Endometrial microvascular endothelial cells (primary cell): ENCODE results near the gene CREG2. TPM values are rescaled to one million over a fixed set of nuclear protein-coding genes. Genes with fewer than 3 reads are reported as not detected.

Experiments
- in situ Hi-C: cut with HindIII; loops from 2 replicates; pipeline ENCODE4 v1.10.0; 2017; ENCODE audit warnings: low sequenced_read_pairs, low pct_unique_long_range_greater_than_20kb; ENCODE audit errors: inconsistent ontology term
- total RNA-seq: library from RNA; depleted of rRNA; stranded (reverse); fragments of >200 nt; gene quantifications from one replicate; pipeline ENCODE4 v1.2.3, GENCODE V29; 2015; ENCODE audit errors: inconsistent ontology term

CREG2 gene
- total RNA-seq, 1 donor from 2014 or later, result 0.56 TPM

- in situ Hi-C loops, result no loop called here
These were observed 23.4 kb upstream of the CREG2 start for GRCh38 chr2:101410746-101411145.

DNA sequence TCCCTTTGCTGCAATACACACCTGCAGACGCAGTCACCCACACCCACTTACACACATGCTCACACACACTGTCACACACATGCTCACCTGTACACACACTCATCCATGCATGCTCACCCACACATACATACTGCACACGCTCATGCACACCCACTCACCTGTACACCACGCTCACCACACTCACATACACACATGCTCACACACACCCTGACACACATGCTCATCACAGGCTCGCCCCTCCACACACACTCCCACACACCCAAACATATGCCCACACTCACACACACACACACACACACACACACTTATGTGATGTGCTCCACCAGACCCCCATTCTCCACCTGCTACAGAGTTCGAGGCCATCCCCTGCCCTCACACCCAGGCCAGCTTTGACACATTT, 22.8 kb upstream of the CREG2 start:
- in situ Hi-C loops, result no loop called here

- in situ Hi-C loops, result no loop called here
These were observed 22.4 kb upstream of the CREG2 start for GRCh38 chr2:101409699-101410098.

DNA sequence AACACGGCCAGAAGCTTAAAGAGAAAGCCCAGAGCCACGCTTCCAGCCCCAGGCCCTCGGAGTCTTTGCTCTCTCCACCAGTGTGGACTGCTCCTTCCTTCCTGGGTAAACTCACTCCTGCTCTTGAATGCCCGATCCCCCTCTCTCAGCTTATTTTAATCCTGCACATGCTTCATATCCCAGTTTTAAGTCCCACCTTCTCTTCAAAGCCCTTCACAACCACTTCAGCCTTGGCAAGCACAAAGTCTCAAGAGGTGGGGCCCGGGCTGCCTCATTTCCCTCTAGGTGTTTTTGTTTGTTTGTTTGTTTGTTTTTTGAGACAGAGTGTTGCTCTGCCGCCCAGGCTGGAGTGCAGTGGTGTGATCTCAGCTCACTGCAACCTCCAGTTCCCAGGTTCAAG, 21.6 kb upstream of the CREG2 start:
- in situ Hi-C loops, result no loop called here

- in situ Hi-C loops, result no loop called here
These were observed 18.1 kb upstream of the CREG2 start for GRCh38 chr2:101405351-101405899.

DNA sequence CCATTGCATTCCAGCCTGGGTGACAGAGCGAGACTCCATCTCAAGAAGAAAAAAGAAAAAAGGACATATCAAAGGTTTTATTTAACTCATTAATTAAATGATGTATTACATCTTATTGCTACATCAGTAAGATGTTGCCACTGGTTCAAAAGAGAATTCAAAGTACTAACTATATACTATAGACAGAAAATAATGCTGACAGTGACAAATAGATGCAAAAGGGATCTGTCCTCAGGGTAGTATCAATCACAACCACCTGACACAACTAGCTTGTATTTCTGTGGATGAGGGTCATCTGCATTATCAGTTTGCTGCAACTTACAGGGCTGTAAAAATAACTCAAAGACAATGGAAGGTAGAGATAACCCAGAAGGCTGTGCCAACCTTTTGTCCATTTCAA, 16.4 kb upstream of the CREG2 start:
- in situ Hi-C loops, result no loop called here

GRCh38 chr2:101402630-101403029, 15.3 kb upstream of the CREG2 start:
- in situ Hi-C loops, result no loop called here

DNA sequence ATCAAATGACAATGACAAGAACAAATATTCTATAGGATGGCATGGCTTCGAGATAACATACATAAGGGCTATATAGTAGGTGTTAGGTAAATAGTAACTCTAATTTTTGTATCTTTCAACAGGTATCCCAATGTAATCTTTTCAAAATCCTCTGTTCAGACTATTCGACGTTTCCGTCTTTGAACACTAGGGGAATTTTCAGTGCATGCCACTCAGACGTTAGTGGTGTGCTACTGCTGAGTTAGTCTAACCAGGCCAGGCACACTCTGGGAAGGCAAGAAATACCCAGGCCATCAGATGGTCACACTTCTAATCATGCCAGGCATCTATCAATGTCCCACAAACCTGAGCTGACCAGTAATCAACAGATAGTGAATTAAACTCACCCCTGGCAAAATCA, 14.6 kb upstream of the CREG2 start:
- in situ Hi-C loops, result no loop called here

DNA sequence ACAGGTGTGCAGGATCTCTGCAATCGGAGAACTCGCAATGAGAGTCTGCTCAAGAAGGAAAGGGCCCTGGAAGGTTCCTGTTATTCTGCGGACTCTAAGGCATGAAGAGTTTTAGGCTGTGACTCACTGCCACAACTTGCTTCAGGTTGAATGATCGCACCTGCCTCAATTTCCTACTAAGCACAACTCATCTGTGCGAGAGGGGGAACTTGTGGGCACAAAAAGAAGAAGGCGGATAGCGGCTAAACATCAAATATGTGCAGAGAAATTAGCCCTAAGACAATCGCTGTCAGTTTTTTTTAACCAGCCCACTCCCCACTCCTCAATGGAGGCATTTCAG, 14.0 kb upstream of the CREG2 start:
- in situ Hi-C loops, result no loop called here

- in situ Hi-C loops, result no loop called here
These were observed 13.4 kb upstream of the CREG2 start for GRCh38 chr2:101400506-101401325.

GRCh38 chr2:101400048-101400447, 12.7 kb upstream of the CREG2 start:
- in situ Hi-C loops, result no loop called here

DNA sequence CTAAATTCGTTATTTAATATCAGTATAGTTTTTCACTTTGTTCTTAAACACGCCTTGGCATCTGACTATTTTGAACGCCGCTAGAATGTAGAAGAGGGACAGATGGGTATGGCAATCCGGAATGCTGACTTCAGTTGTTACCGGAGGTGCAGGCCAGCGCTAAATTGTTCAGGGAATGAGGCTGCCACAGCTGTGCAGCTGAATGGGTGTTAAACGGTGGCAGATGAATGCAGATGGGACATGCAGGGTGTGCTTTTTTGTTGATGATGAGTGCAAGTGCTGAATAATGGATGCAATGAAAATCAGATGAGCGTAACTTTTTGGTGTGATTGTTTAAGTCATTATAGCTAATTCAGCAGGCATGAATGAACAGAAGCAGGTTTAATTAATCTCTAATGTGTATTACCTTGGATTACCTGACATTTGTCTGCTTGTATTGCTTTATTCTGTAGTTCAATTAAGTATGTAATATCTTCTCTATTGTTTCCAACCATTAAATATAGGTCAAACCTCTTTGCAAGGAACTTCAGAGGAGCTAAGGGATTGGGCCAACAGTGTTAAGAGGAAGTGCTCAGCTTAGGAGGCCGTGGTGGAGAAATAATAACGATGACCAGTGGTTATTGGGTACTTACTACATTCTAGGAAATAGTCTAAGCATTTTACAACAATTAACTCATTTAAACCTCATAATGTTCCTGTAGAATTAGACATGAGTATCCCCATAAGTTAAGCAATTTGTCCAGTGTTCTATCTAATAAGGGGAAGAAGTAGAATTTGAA, 11.9 kb upstream of the CREG2 start:
- in situ Hi-C loops, result no loop called here

DNA sequence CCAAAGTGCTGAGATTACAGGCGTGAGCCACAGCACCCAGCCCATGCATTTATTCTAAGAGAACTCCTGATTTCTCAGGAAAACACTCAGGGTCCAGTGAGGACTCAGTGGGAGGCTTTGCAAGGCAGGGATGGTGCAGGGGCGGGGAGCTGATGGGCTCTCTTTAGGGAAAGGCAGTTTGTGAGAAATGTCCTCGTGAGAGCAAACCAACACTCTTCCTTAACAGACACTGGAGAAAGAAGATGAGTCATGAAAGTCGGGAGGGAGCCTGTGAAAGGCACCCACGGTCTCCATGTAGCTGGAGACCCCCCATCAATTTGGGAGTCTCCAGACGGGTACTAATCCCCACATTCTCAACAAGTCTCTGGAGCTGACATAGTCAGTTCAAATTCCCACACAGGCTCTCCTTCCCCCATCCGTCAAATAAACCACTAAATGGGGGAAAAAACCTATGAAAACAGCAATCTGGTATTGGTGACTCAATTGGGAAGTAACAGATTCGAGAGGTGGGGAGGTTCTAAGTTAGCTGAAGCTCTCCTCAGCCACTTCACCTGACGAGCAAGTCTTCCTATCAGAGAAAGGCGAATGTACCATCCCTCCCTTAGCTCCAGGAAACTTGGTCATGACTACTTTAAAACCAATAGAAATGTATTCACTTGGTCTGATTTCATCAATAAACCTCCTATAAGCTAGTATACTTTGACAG, 11.0 kb upstream of the CREG2 start:
- in situ Hi-C loops, result no loop called here

DNA sequence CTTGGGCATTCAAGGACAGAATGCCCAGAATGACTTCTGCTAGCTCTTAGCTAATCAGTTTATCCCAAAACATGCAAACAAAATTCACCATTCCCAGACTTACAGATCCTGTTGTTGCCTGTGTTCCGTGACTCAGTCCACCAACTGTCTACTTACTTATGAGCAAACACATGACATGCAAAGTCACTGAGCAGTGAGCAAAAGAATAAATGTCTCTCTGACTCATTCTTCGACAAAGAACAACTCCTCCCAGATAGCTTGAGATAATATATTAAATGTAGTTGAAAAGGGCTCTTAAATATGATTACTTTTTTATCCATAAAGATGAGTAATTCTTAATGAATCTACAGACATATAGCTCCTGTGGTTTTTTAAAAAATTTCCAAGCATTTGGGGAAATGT, 9.0 kb upstream of the CREG2 start:
- in situ Hi-C loops, result no loop called here

DNA sequence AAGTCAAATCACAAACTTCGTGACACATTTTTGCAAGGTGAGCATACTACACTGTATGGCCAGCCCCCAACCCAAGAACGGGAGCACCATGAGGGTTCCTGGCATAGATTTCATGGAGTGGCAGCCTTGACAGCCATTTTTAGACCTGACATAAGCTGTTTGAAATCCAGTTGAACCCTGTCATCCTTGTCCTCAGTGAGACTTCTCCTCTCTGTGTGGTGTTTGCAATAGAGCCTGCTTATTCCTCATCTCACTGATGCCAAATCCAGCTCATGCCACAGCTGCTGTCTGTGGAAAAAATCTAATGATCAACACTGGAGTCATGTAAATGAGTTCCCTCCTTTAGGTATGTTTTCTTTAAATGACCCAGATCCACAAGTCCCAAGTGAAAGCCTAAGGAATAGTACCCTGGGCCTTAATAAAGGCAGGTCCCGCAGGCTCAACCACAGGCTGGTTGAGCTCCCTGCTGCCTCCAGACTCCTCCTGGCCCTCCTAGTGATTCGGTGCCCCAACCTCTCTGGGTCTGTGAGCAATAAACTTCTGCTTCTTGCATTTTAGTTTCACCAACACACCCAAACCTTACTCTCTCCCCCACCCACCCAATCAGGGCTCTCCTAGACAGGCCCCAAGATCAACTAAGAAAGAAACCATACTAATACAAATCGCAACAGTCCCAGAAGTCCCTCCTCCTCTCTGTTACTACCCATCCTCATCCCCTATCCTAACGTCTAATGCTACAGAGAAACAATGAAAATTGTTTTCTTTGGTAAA, 8.4 kb upstream of the CREG2 start:
- in situ Hi-C loops, result no loop called here

GRCh38 chr2:101388232-101388631, 929 bp upstream of the CREG2 start:
- in situ Hi-C loops, result no loop called here

DNA sequence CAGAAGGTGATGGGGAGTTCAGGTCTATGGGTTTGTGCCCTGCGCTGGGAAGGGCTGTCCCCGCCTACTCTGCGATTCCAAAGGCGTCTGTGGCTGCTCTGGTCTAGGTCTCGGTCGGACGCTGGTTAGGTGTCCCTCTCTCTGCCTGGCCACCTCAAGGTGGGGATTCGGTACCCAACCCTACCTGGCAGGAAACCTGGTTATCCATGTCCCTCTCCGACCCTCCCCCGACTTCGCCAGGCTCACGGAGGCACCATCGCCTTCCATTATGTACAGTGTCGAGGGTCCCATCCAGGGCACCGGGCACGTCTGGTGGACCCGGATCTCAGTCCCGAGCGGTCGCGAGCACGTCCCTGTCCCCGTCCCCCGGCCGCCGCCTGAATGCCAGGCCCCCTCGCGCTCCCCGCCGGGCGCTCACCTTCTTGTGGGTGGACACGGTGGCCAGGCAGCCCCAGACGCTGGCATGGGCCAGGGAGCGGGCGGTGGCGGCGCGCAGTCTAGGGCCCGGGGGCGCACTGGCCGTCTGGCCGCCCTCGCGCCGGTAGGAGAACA, 628 bp downstream of the CREG2 start:
- in situ Hi-C loops, result no loop called here

DNA sequence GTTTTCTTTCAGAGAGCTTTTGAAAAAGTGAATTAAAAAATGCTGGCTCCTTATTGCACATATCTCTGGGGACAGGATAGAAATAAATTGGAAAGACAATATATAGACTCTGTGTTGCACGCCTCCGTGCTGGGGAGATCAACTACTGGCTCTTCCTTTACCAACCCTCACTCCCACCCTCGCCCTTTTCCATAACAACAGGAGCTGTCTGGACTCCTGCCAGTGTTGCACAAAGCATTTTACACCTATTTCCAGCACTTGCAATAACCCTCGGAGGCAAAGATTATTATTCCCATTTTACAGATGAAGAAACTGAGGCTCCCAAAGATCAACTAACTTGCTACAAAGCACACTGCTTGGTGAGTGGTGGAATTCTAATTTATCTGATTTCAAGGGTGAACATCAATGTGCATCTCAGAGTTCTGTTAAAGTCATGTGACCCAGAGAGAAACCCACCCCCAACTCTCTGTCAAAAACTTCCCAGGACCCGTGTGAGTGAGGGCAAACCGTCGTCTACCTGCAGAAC, 4.2 kb downstream of the CREG2 start:
- in situ Hi-C loops, result no loop called here
